ENCODE measurements around the gene PIK3CB. TPM values are rescaled to one million over a fixed set of nuclear protein-coding genes. Genes with fewer than 3 reads are reported as not detected.
"Not testable (repeated sequence)": the region's sequence is repeated elsewhere in the genome, so short reads cannot be mapped to it uniquely, and the experiment has no call there.

PIK3CB gene
- total RNA-seq, 2 donors from 2014 or later = 51.4 to 53.0 TPM

- no peaks in the 10 kb centered on the region for H3K36me3 Mint-ChIP-seq (ENCODE audit: low read depth)
- Histone ChIP-seq H3K27ac (ENCODE audit: low read depth, low read length) (no peak overlapping the region), H3K9ac (ENCODE audit: extremely low read depth, low read length, poor library complexity, severe bottlenecking) (no peak overlapping the region), H3K4me3 (ENCODE audit: low read length) (no peak overlapping the region), H3K9me3 (ENCODE audit: control insufficient read depth, low read length) (peaks cover 18% of the 10 kb centered on the region), H3K4me1 (ENCODE audit: control insufficient read depth, insufficient read depth, low read length) (no peaks in the 10 kb centered on the region), H3K36me3 (ENCODE audit: control insufficient read depth, insufficient read depth, low read length) (no peaks in the 10 kb centered on the region), H3K27me3 (ENCODE audit: control insufficient read depth, insufficient read depth, low read length, poor library complexity, severe bottlenecking) (no peaks in the 10 kb centered on the region)
- DNase-seq = no peak
- H3K27me3 Mint-ChIP-seq (ENCODE audit: insufficient read depth) = no peaks in the 10 kb centered on the region
- no peak for TF ChIP-seq CTCF (conservative IDR thresholded peaks at IDR 0.05)
- 91 to 100% methylated on average over 4 of the region's 4 CpGs for WGBS, 2 experiments (ENCODE audit: insufficient coverage in 1 of 2, insufficient read length in 1 of 2)
- no peak overlapping the region for H3K27ac Mint-ChIP-seq
- H3K9me3 Mint-ChIP-seq = peaks cover 14% of the 10 kb centered on the region
- peaks cover 3% of the 10 kb centered on the region for H3K4me1 Mint-ChIP-seq
- H3K4me3 Mint-ChIP-seq = no peak overlapping the region
These were observed 14.0 kb upstream of the PIK3CB start for GRCh38 chr3:138848696-138849095.

GRCh38 chr3:138846824-138847223 is 12.1 kb upstream of the PIK3CB start:
- not testable (repeated sequence) for H3K27me3 ChIP-seq (ENCODE audit: control insufficient read depth, insufficient read depth, low read length, poor library complexity, severe bottlenecking); H3K27me3 Mint-ChIP-seq (ENCODE audit: insufficient read depth); H3K9ac ChIP-seq (ENCODE audit: extremely low read depth, low read length, poor library complexity, severe bottlenecking); DNase-seq; H3K27ac ChIP-seq (ENCODE audit: low read depth, low read length); H3K36me3 Mint-ChIP-seq (ENCODE audit: low read depth); H3K4me3 Mint-ChIP-seq; H3K4me1 ChIP-seq (ENCODE audit: control insufficient read depth, insufficient read depth, low read length); H3K36me3 ChIP-seq (ENCODE audit: control insufficient read depth, insufficient read depth, low read length); H3K4me1 Mint-ChIP-seq
- Histone ChIP-seq H3K4me3 (ENCODE audit: low read length) (peak overlapping the region; percentile 59), H3K9me3 (ENCODE audit: control insufficient read depth, low read length) (peaks cover 18% of the 10 kb centered on the region)
- 75 to 100% methylated on average over 1 of the region's 1 CpG for WGBS, 2 experiments (ENCODE audit: insufficient coverage in 1 of 2, insufficient read length in 1 of 2)
- Mint-ChIP-seq H3K9me3 (peaks cover 14% of the 10 kb centered on the region), H3K27ac (peak overlapping the region; percentile 81)

GRCh38 chr3:138846262-138846791 is 11.6 kb upstream of the PIK3CB start:
- WGBS, 2 experiments (ENCODE audit: insufficient coverage in 1 of 2, insufficient read length in 1 of 2) = 75 to 85% methylated on average over 10 of the region's 10 CpGs
- H3K4me3 Mint-ChIP-seq = no peak overlapping the region
- TF ChIP-seq CTCF (conservative IDR thresholded peaks at IDR 0.05) = no peak
- H3K27ac Mint-ChIP-seq = peak overlapping the region; percentile 81
- H3K9ac ChIP-seq (ENCODE audit: extremely low read depth, low read length, poor library complexity, severe bottlenecking) = no peak overlapping the region
- peak overlapping the region; percentile 59 for H3K4me3 ChIP-seq (ENCODE audit: low read length)
- no peaks in the 10 kb centered on the region for H3K36me3 Mint-ChIP-seq (ENCODE audit: low read depth)
- peak overlapping the region; percentile 65 for H3K27ac ChIP-seq (ENCODE audit: low read depth, low read length)
- no peaks in the 10 kb centered on the region for H3K27me3 ChIP-seq (ENCODE audit: control insufficient read depth, insufficient read depth, low read length, poor library complexity, severe bottlenecking)
- peaks cover 9% of the 10 kb centered on the region for H3K4me1 Mint-ChIP-seq
- peaks cover 4% of the 10 kb centered on the region for H3K4me1 ChIP-seq (ENCODE audit: control insufficient read depth, insufficient read depth, low read length)
- peak; percentile 59 for DNase-seq
- peaks cover 14% of the 10 kb centered on the region for H3K9me3 Mint-ChIP-seq
- peaks cover 18% of the 10 kb centered on the region for H3K9me3 ChIP-seq (ENCODE audit: control insufficient read depth, low read length)
- no peaks in the 10 kb centered on the region for H3K27me3 Mint-ChIP-seq (ENCODE audit: insufficient read depth)
- H3K36me3 ChIP-seq (ENCODE audit: control insufficient read depth, insufficient read depth, low read length) = no peaks in the 10 kb centered on the region

GRCh38 chr3:138845771-138846173 is 11.0 kb upstream of the PIK3CB start:
- Histone ChIP-seq H3K36me3 (ENCODE audit: control insufficient read depth, insufficient read depth, low read length) (no peaks in the 10 kb centered on the region), H3K4me1 (ENCODE audit: control insufficient read depth, insufficient read depth, low read length) (peaks cover 4% of the 10 kb centered on the region), H3K27me3 (ENCODE audit: control insufficient read depth, insufficient read depth, low read length, poor library complexity, severe bottlenecking) (no peaks in the 10 kb centered on the region), H3K9ac (ENCODE audit: extremely low read depth, low read length, poor library complexity, severe bottlenecking) (no peak overlapping the region), H3K4me3 (ENCODE audit: low read length) (no peak overlapping the region), H3K9me3 (ENCODE audit: control insufficient read depth, low read length) (peaks cover 18% of the 10 kb centered on the region), H3K27ac (ENCODE audit: low read depth, low read length) (peak overlapping the region; percentile 65)
- peaks cover 9% of the 10 kb centered on the region for H3K4me1 Mint-ChIP-seq
- peaks cover 14% of the 10 kb centered on the region for H3K9me3 Mint-ChIP-seq
- H3K4me3 Mint-ChIP-seq = no peak overlapping the region
- H3K36me3 Mint-ChIP-seq (ENCODE audit: low read depth) = no peaks in the 10 kb centered on the region
- DNase-seq = peak; percentile 75
- no peaks in the 10 kb centered on the region for H3K27me3 Mint-ChIP-seq (ENCODE audit: insufficient read depth)
- no peak for TF ChIP-seq CTCF (conservative IDR thresholded peaks at IDR 0.05)
- H3K27ac Mint-ChIP-seq = peak overlapping the region; percentile 86
- WGBS, 2 experiments (ENCODE audit: insufficient coverage in 1 of 2, insufficient read length in 1 of 2) = 47 to 55% methylated on average over 3 to 5 of the region's 6 CpGs

Measured in endodermal cell (in vitro differentiated cells).